ENCODE measurements around the gene ISL2. TPM values are rescaled to one million over a fixed set of nuclear protein-coding genes. Genes with fewer than 3 reads are reported as not detected.

The ISL2 gene
- total RNA-seq, 1 donor from 2014 or later = 1.2 TPM

DNA sequence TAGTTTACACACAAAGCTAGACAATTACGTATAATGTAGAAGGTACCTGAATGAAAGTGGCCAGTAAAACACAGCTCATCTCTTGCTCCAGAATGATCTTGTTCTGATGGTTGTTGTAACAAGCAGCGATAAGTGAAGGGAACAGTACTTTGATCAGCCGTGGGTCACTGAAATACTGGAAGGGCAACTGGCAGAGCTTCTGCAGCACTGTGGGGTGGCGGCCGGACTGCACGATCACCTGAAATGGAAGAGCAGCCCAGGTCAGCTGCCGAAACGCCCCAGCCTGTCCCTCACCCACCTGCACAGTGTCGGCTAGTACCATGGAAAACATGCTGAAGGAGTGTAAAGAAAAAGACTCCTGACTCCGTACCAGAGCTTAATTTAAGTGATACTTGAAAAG is 17.3 kb downstream of the ISL2 start:
- peaks cover 60% of the 10 kb centered on the region for H3K27me3 Mint-ChIP-seq (ENCODE audit: low read depth)
- H3K9me3 Mint-ChIP-seq = no peaks in the 10 kb centered on the region
- peaks cover 8% of the 10 kb centered on the region for H3K36me3 Mint-ChIP-seq
- DNase-seq (ENCODE audit: low spot score in 2 of 2, unreplicated experiment in 2 of 2) = no peak
- H3K27ac Mint-ChIP-seq = no peak overlapping the region
- H3K4me1 Mint-ChIP-seq = peaks cover 9% of the 10 kb centered on the region
- TF ChIP-seq, protein P1, sequence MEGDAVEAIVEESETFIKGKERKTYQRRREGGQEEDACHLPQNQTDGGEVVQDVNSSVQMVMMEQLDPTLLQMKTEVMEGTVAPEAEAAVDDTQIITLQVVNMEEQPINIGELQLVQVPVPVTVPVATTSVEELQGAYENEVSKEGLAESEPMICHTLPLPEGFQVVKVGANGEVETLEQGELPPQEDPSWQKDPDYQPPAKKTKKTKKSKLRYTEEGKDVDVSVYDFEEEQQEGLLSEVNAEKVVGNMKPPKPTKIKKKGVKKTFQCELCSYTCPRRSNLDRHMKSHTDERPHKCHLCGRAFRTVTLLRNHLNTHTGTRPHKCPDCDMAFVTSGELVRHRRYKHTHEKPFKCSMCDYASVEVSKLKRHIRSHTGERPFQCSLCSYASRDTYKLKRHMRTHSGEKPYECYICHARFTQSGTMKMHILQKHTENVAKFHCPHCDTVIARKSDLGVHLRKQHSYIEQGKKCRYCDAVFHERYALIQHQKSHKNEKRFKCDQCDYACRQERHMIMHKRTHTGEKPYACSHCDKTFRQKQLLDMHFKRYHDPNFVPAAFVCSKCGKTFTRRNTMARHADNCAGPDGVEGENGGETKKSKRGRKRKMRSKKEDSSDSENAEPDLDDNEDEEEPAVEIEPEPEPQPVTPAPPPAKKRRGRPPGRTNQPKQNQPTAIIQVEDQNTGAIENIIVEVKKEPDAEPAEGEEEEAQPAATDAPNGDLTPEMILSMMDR (IDR thresholded peaks at IDR 0.05; ENCODE audit: unreplicated experiment) = no peak
- no peak overlapping the region for H3K4me3 Mint-ChIP-seq

GRCh38 chr15:76354823-76355440 is 18.4 kb downstream of the ISL2 start:
- Mint-ChIP-seq H3K36me3 (peaks cover 8% of the 10 kb centered on the region), H3K4me3 (no peak overlapping the region), H3K27me3 (ENCODE audit: low read depth) (peaks cover 52% of the 10 kb centered on the region), H3K27ac (no peak overlapping the region), H3K4me1 (peaks cover 9% of the 10 kb centered on the region), H3K9me3 (no peaks in the 10 kb centered on the region)
- TF ChIP-seq, protein P1 (IDR thresholded peaks at IDR 0.05; ENCODE audit: unreplicated experiment) = no peak
- DNase-seq (ENCODE audit: low spot score in 2 of 2, unreplicated experiment in 2 of 2) = no peak

DNA sequence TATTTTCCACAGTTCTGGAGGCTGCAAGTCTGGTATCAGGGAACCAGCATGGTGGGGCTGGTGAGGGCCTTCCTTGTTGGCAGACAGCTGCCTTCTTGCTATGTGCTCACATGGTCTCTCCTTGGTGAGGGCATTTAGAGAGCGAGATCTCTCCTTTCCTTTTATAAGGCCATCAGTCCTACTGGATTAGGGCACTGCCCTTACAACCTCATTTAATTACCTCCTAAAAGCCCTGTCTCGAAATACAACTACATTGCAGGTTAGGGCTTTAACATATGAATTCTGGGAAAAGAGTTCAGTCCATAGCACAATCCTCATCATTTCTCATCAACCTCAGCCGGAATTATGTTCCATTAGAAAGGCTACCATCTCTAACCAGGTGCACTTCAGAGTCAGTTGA is 21.9 kb downstream of the ISL2 start:
- Mint-ChIP-seq H3K9me3 (no peaks in the 10 kb centered on the region), H3K4me1 (peaks cover 18% of the 10 kb centered on the region), H3K27ac (no peak overlapping the region), H3K27me3 (ENCODE audit: low read depth) (peaks cover 37% of the 10 kb centered on the region), H3K36me3 (peaks cover 8% of the 10 kb centered on the region), H3K4me3 (no peak overlapping the region)
- TF ChIP-seq, protein P1 (IDR thresholded peaks at IDR 0.05; ENCODE audit: unreplicated experiment) = no peak
- no peak for DNase-seq (ENCODE audit: low spot score in 2 of 2, unreplicated experiment in 2 of 2)

GRCh38 chr15:76359152-76359551 is 22.6 kb downstream of the ISL2 start:
- Mint-ChIP-seq H3K4me1 (peaks cover 24% of the 10 kb centered on the region), H3K36me3 (peaks cover 8% of the 10 kb centered on the region), H3K27me3 (ENCODE audit: low read depth) (peaks cover 30% of the 10 kb centered on the region), H3K27ac (no peak overlapping the region), H3K4me3 (no peak overlapping the region), H3K9me3 (no peaks in the 10 kb centered on the region)
- TF ChIP-seq, protein P1 (IDR thresholded peaks at IDR 0.05; ENCODE audit: unreplicated experiment) = no peak
- no peak for DNase-seq (ENCODE audit: low spot score in 2 of 2, unreplicated experiment in 2 of 2)

GRCh38 chr15:76360416-76360815 is 23.8 kb downstream of the ISL2 start:
- H3K4me1 Mint-ChIP-seq = peaks cover 30% of the 10 kb centered on the region
- H3K27ac Mint-ChIP-seq = no peak overlapping the region
- peaks cover 8% of the 10 kb centered on the region for H3K36me3 Mint-ChIP-seq
- H3K4me3 Mint-ChIP-seq = no peak overlapping the region
- TF ChIP-seq, protein P1 (IDR thresholded peaks at IDR 0.05; ENCODE audit: unreplicated experiment) = no peak
- DNase-seq (ENCODE audit: low spot score in 2 of 2, unreplicated experiment in 2 of 2) = no peak
- no peaks in the 10 kb centered on the region for H3K9me3 Mint-ChIP-seq
- H3K27me3 Mint-ChIP-seq (ENCODE audit: low read depth) = peaks cover 28% of the 10 kb centered on the region
